GM19328 (cell line): ENCODE data around the gene AQP2.

ENCODE experiments used
- ATAC-seq: cut with Tn5 transposase; IDR thresholded peaks from one replicate; pipeline ENCODE4 v1.9.1; 2021; ENCODE audit warnings: mild to moderate bottlenecking, moderate library complexity; ENCODE audit not compliant: unreplicated experiment

AQP2 gene

GRCh38 chr12:49950273-49951251 lies at the start of gene AQP2:
Gene AQP2 (plus strand): TSS chr12:49950737. CDS start chr12:49950831, 94 bp downstream.
- ATAC-seq: no peak

- no peak for ATAC-seq
Observed at GRCh38 chr12:49901026-49901425, 49.5 kb upstream of the AQP2 start.

GRCh38 chr12:49901986-49902385 lies 48.6 kb upstream of the AQP2 start:
- no peak for ATAC-seq

- no peak for ATAC-seq
Observed at GRCh38 chr12:49902399-49903350, 47.9 kb upstream of the AQP2 start.

GRCh38 chr12:49903351-49903699 lies 47.2 kb upstream of the AQP2 start:
- no peak for ATAC-seq

- no peak for ATAC-seq
Observed at GRCh38 chr12:49903700-49904423, 46.7 kb upstream of the AQP2 start, which contains the start of gene FAIM2. Gene FAIM2 (minus strand): TSS chr12:49903900. CDS start chr12:49903792, 108 bp downstream.

- ATAC-seq: no peak
Observed at GRCh38 chr12:49904601-49905000, 45.9 kb upstream of the AQP2 start.

GRCh38 chr12:49905718-49906314 lies 44.7 kb upstream of the AQP2 start:
- ATAC-seq: no peak

GRCh38 chr12:49907352-49907751 lies 43.2 kb upstream of the AQP2 start:
- no peak for ATAC-seq

GRCh38 chr12:49909356-49909755 lies 41.2 kb upstream of the AQP2 start:
- no peak for ATAC-seq

- no peak for ATAC-seq
Observed at GRCh38 chr12:49909826-49910225, 40.7 kb upstream of the AQP2 start.

- ATAC-seq: no peak
Observed at GRCh38 chr12:49910331-49911212, 40.0 kb upstream of the AQP2 start.

GRCh38 chr12:49911213-49911605 lies 39.3 kb upstream of the AQP2 start:
- no peak for ATAC-seq

- ATAC-seq: no peak
Observed at GRCh38 chr12:49912345-49913255, 37.9 kb upstream of the AQP2 start.

GRCh38 chr12:49916129-49916919 lies 34.2 kb upstream of the AQP2 start:
- ATAC-seq: no peak

GRCh38 chr12:49917166-49917787 lies 33.3 kb upstream of the AQP2 start:
- ATAC-seq: no peak

GRCh38 chr12:49917788-49918173 lies 32.8 kb upstream of the AQP2 start:
- no peak for ATAC-seq
